Activated T-cell treated with anti-CD3 and anti-CD28 coated beads, Interleukin-2, amount 50 U/mL, for 72 hours (primary cell): ENCODE results near the gene ATAD5. TPM values are rescaled to one million over a fixed set of nuclear protein-coding genes. Genes with fewer than 3 reads are reported as not detected.
A peak's percentile ranks its signal among the peaks of the same experiment; 100 is the strongest.
"Not testable (repeated sequence)": the region's sequence is repeated elsewhere in the genome, so short reads cannot be mapped to it uniquely, and the experiment has no call there.

Experiments used
- ATAC-seq, 2 donors: fragments of 150-1000 bp; cut with Tn5 transposase; replicated peaks in 1 of 2; 2 replicates each; pipeline ENCODE4 v1.10.0; 2021; ENCODE audit warnings: moderate library complexity in 2 of 2, mild to moderate bottlenecking in 1 of 2
- DNase-seq, 2 donors: peaks; one replicate each; pipeline ENCODE4 v3.0.0; 2021 to 2022; ENCODE audit warnings: mixed read lengths in 1 of 2
- H3K27ac Mint-ChIP-seq: one replicate; pipeline ENCODE4 v1.8.0; 2022; ENCODE audit warnings: mild to moderate bottlenecking, moderate library complexity, mixed read lengths
- H3K27me3 Mint-ChIP-seq: one replicate; pipeline ENCODE4 v1.8.0; 2022; ENCODE audit warnings: low read depth, mixed read lengths
- H3K36me3 Mint-ChIP-seq, 2 donors: one replicate each; pipeline ENCODE4 v1.8.0; 2022; ENCODE audit warnings: mixed read lengths in 2 of 2, mild to moderate bottlenecking in 1 of 2; ENCODE audit not compliant: insufficient read depth in 2 of 2
- H3K4me1 Mint-ChIP-seq: one replicate; pipeline ENCODE4 v1.8.0; 2022; ENCODE audit warnings: low read depth, mixed read lengths
- H3K4me3 Mint-ChIP-seq, 2 donors: one replicate each; pipeline ENCODE4 v1.8.0; 2022; ENCODE audit warnings: mild to moderate bottlenecking in 2 of 2, mixed read lengths in 2 of 2, moderate library complexity in 2 of 2
- H3K9me3 Mint-ChIP-seq, 2 donors: one replicate each; pipeline ENCODE4 v1.8.0; 2022; ENCODE audit warnings: mixed read lengths in 2 of 2
- total RNA-seq, 2 donors: library from RNA; stranded (reverse); gene quantifications; one replicate each; pipeline ENCODE4 v1.2.3, GENCODE V29; 2022

ATAD5 gene
- total RNA-seq, 2 donors from 2014 or later: 34.4 to 35.7 TPM

DNA sequence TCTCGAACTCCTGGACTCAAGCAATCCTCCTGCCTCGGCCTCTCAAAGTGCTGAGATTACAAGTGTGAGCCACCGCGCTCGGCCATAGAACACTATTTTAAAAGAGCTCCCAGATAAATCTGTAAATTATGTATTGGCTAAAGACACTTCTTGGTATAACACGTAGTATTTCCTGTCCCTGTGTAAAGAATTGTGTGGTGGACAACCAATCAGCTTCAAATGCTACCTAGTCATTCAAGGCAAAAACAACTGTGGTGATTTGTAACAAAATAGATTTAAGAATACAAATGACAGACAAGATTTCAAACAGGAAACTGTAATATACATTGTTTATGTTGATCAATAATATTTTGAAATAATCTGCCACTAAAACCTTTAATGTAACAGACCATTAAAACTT lies 21.9 kb upstream of the ATAD5 start:
- ATAC-seq: no peak
- Mint-ChIP-seq H3K9me3 (no peaks in the 10 kb centered on the region), H3K4me3 (peak overlapping the region; percentile 85 to 90), H3K27me3 (no peaks in the 10 kb centered on the region), H3K4me1 (peaks cover 88% of the 10 kb centered on the region), H3K27ac (peak overlapping the region; percentile 99), H3K36me3 (peaks cover 0 to 1% of the 10 kb centered on the region in 2 donors)
- no peak for DNase-seq

DNA sequence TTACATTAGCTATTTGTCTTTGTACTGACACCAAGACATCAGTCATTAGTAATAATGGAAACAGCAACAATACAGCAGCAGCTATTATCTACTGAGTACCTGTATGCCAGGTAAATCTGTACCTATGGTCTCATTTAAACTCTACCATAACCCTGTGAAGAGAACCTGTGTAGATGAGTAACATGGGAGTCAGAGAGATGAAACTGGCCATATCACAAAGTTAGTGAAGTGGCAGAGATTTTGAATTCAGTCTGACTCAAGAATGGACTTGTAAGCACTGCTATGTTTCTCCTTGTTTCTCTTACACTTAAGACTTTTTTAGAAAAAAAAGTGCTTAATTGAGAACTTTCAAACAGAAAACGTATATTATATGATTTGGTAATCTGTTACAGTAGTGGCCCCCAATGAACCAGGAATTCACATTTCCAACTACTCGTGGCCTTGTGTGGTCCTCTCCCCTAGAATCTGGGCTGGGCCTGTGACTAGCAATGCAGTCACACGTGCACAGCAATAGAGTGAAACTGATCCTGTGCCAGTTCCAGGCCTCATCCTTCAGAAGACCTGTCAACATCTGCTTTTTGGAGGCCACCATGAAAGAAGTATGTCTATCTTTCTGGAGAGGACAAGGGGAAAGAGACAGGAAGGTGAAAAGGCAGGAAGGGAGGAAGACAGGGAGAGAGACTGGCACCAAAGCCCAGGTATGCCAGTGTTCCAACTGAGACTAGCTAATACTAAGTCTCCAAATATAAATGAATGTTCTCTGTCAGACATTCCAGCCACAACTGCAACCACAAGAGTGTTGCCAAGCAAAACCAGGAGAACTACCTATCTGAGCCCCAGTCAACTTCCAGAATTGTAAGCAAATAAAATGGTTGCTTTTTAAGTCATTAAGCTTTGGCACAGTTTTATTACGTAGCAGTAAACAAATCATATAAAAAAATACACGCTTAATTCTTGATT lies 19.3 kb upstream of the ATAD5 start:
- DNase-seq: peak in 1 of 2 donors; percentile 33
- H3K36me3 Mint-ChIP-seq: peaks cover 0 to 7% of the 10 kb centered on the region in 2 donors
- peaks cover 72% of the 10 kb centered on the region for H3K4me1 Mint-ChIP-seq
- H3K9me3 Mint-ChIP-seq: no peaks in the 10 kb centered on the region
- H3K27ac Mint-ChIP-seq: peak overlapping the region; percentile 80
- peak; percentile 71 to 72 for ATAC-seq
- H3K27me3 Mint-ChIP-seq: no peaks in the 10 kb centered on the region
- H3K4me3 Mint-ChIP-seq: peak overlapping the region; percentile 51 to 56

DNA sequence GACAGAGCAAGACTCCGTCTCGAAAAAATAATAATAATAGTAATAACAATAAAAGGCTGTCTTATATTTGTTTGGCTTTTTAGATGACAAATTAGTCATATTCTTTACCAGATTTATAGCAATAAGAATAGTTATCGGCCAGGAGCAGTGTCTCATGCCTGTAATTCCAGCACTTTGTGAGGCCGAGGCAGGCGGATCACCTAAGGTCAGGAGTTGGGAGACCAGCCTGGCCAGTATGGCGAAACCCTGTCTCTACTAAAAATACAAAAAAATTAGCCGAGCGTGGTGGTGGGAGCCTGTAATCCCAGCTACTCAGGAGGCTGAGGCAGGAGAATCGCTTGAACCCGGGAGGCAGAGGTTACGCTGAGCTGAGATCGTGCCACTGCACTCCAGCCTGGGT lies 17.5 kb upstream of the ATAD5 start:
- peaks cover 64% of the 10 kb centered on the region for H3K4me1 Mint-ChIP-seq
- H3K27ac Mint-ChIP-seq: peak overlapping the region; percentile 68
- not testable (repeated sequence) for H3K9me3 Mint-ChIP-seq, H3K27me3 Mint-ChIP-seq, ATAC-seq, H3K4me3 Mint-ChIP-seq, DNase-seq
- peaks cover 3 to 14% of the 10 kb centered on the region in 2 donors for H3K36me3 Mint-ChIP-seq

DNA sequence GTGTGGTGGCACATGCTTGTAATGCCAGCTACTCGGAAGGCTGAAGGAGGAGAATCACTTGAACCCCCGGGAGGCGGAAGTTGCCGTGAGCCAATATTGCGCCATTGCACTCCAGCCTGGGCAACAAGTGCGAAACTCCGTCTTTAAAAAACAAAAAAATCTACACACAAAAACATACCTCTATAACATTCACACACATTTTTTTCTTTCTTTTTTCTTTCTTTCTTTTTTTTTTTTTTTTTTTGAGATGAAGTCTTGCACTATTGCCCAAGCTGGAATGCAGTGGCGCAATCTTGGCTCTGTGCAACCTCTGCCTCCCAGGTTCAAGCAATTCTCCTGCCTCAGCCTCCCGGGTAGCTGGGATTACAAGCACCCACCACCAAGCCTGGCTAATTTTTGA lies 16.9 kb upstream of the ATAD5 start:
- DNase-seq, H3K4me3 Mint-ChIP-seq, ATAC-seq, H3K9me3 Mint-ChIP-seq, H3K27me3 Mint-ChIP-seq: not testable (repeated sequence)
- H3K4me1 Mint-ChIP-seq: peaks cover 64% of the 10 kb centered on the region
- peaks cover 3 to 17% of the 10 kb centered on the region in 2 donors for H3K36me3 Mint-ChIP-seq
- peak overlapping the region; percentile 70 for H3K27ac Mint-ChIP-seq

DNA sequence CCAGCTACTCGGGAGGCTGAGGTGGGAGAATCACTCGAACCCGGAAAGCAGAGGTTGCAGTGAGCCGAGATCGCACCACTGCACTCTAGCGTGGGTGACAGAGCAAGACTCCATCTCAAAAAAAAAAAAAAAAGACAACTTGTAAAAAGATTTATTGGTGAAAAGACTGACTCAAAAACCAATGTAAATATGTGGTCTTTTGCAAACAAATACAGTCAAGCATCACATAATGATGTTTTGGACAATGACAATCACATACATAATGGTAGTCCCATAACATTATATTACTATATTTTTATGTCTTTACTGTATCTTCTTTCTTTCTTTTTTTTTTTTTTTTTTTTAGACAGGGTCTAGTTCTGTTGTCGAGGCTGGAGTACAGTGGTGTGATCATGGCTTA lies 15.6 kb upstream of the ATAD5 start:
- Mint-ChIP-seq H3K4me3 (no peak overlapping the region), H3K27ac (peak overlapping the region; percentile 22), H3K4me1 (peaks cover 64% of the 10 kb centered on the region), H3K9me3 (no peaks in the 10 kb centered on the region), H3K36me3 (peaks cover 3 to 20% of the 10 kb centered on the region in 2 donors), H3K27me3 (no peaks in the 10 kb centered on the region)
- no peak for ATAC-seq
- DNase-seq: no peak

DNA sequence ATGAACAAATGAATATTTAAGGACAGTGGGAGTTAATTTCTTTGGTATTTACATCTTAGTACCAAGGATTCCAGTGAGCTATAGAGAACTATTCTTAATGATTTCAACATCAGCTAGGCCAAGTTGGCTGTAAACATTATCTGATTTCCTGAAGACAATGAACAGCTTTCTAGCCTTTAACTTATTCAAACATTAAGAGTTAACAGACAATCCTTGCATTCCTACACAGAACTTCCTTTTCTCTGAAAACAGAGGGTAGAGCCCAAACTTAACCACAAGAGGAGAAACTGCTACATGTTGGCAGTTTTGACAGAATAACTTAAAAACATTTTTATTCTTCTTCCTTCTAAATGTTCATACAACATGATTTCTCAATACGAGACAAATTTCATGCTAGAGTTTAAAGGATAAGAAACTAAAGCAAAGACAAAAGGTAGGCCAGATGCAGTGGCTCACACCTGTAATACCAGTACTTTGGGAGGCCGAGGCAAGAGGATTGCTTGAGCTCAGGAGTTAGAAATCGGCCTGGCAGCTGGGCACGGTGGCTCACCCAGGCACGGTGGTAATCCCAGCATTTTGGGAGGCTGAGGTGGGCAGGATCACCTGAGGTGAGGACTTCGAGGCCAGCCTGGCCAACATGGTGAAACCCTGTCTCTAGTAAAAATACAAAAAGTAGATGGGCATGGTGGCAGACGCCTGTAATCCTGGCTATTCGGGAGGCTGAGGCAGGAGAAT lies 11.6 kb upstream of the ATAD5 start:
- no peak for ATAC-seq
- DNase-seq: no peak
- no peaks in the 10 kb centered on the region for H3K9me3 Mint-ChIP-seq
- H3K4me1 Mint-ChIP-seq: peaks cover 59% of the 10 kb centered on the region
- no peaks in the 10 kb centered on the region for H3K27me3 Mint-ChIP-seq
- peak overlapping the region; percentile 100 for H3K27ac Mint-ChIP-seq
- peaks cover 6 to 23% of the 10 kb centered on the region in 2 donors for H3K36me3 Mint-ChIP-seq
- peak overlapping the region; percentile 89 to 100 for H3K4me3 Mint-ChIP-seq

DNA sequence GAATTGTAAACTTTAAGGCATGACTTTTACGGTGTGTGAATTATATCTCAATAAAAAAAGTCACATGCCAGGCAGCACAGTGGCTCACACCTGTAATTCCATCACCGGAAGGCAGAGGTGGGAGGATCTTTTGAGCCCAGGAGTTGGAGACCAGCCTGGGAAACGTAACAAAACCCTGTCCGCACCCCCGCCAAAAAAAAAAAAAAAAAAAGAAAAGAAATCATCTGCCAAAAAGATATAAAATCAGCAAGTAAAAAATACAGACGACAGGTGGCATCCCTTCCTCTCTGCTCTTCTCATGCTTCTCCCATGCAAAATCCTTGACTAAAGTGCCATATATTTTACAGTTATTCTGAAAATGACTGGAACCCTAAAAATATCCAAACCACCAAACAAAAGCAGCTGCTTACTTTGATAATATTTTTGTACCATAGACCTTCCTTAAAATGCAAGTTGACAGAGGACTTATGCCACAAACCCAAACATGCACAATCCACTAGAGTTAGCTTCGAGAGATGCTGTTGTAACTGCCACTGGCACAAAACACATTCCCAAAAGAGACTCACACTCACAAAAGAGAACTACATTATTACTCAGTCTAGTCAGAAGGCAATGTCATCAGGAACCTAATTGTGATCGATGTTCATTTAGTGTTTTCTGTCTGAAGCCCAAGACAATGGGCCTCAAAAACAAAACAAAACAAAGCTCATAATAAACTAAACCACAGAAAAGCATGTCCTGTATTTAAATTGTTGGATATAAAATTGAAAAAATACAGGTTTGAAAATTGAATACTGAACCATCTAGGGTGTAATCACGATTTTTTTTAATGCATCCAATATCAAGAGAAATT lies 9.7 kb upstream of the ATAD5 start:
- no peak for DNase-seq
- H3K27me3 Mint-ChIP-seq: no peaks in the 10 kb centered on the region

DNA sequence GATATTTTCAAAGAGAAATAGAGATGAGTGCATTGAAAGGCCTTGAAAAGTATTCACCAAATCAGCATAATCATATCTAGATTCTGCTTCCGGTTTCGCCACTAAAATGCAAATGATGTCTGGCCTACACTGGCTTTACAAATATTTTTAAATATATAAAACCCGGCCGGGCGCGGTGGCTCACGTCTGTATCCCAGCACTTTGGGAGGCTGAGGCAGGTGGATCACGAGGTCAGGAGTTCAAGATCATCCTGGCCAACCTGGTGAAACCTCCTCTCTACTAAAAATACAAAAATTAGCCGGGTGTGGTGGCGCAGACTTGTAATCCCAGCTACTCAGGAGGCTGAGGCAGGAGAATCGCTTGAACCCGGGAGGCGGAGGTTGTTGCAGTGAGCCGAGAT lies 8.8 kb upstream of the ATAD5 start:
- H3K27me3 Mint-ChIP-seq: not testable (repeated sequence)
- peaks cover 58% of the 10 kb centered on the region for H3K4me1 Mint-ChIP-seq

More for the DNA sequence above, 9.7 kb upstream of the ATAD5 start:
- H3K36me3 Mint-ChIP-seq: peaks cover 6 to 17% of the 10 kb centered on the region in 2 donors
- peaks cover 59% of the 10 kb centered on the region for H3K4me1 Mint-ChIP-seq
- H3K27ac Mint-ChIP-seq: peak overlapping the region; percentile 100
- peak overlapping the region; percentile 89 to 100 for H3K4me3 Mint-ChIP-seq
- no peak for ATAC-seq
- no peaks in the 10 kb centered on the region for H3K9me3 Mint-ChIP-seq

DNA sequence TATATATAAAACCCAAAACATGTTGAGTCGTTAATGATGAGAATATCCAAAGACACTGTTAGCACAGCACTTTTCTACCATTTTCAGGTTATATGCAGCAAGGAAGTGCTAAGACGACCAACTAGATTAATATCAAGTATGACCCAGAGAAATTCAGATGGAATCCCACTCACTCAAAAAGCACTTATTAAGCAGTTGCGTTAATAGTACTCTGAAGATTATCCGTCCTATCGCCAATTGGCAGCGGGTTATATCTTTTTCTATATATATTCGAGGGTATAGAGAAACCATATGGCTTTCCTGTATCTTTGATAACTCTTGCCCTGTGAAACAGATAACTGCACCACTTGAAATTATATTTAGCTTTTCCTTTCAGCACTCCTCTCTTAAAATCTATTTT lies 8.3 kb upstream of the ATAD5 start:
- Mint-ChIP-seq H3K9me3 (no peaks in the 10 kb centered on the region), H3K4me1 (peaks cover 57% of the 10 kb centered on the region), H3K27me3 (no peaks in the 10 kb centered on the region), H3K27ac (peak overlapping the region; percentile 100), H3K4me3 (peak overlapping the region; percentile 89 to 100), H3K36me3 (peaks cover 6 to 17% of the 10 kb centered on the region in 2 donors)
- no peak for ATAC-seq
- DNase-seq: no peak

More for the DNA sequence above, 8.8 kb upstream of the ATAD5 start:
- ATAC-seq, H3K9me3 Mint-ChIP-seq, DNase-seq: not testable (repeated sequence)
- Mint-ChIP-seq H3K36me3 (peaks cover 6 to 17% of the 10 kb centered on the region in 2 donors), H3K4me3 (peak overlapping the region; percentile 89 to 100), H3K27ac (peak overlapping the region; percentile 100)

DNA sequence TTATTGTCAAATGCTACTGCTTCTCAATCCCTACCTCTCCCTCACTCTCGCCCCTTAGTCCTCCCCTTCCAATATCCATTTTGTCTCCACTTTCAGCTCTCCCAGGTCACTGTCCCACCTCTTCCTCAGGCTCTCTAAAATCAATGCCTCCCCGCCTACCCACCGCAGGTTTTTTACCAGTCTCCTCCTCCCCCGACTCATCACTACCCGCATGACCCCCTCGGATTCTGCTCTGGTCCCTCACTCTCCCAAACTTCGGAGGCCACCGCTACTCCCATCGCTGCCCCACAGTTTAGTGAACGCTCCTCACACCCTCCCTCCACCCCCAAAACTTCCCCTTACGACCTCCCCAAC lies 7.8 kb upstream of the ATAD5 start:
- ATAC-seq (peak; percentile 18 to 21), DNase-seq (peak; percentile 54 to 60)
- Mint-ChIP-seq H3K4me3 (peak overlapping the region; percentile 89 to 100), H3K4me1 (peaks cover 51% of the 10 kb centered on the region), H3K27me3 (no peaks in the 10 kb centered on the region), H3K9me3 (no peaks in the 10 kb centered on the region), H3K36me3 (peaks cover 5 to 12% of the 10 kb centered on the region in 2 donors), H3K27ac (peak overlapping the region; percentile 100)

DNA sequence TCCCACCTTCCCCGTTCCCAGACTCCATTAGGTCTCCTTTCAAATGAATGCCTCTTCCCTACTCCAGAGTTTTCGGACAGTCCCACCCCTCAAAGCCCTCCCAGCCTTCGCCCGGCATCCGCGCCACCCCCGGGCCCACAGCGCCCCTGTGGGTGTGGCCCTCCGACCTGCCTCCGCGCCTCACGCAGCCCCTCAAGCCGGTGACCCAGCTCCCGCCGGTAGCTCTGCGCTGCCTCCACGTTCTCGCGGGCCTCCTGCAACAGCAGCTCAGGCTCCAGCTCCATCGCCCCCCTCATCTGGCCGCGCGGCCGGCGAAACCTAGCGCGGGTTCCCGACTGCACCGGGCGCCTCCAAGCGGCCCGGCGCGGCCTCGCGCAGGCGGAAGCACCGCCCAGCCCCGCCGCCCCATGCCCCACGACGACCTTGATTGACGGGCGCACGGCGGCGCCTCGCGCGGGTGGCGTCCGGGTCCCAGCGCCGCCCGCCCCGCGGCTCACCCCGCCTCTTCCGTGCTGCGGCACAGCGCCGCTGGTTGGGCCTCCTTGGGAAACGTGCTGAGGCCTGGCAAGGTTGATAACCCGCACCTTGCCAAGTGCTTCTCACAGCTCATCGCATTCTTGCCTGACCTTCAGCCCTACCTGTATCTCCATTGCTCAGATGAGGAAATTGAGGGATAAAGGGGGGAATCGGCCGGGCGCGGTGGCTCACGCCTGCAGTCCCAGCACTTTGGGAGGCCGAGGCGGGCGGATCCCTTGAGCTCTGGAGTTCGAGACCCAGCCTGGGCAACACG lies 7.2 kb upstream of the ATAD5 start, which contains the start of gene CRLF3:
CRLF3 (minus strand) TSS at position 337 of the 790 bp plus-strand sequence; CDS start at position 296, 41 bp downstream.
- Mint-ChIP-seq H3K27ac (peak within 1 kb of the TSS; percentile 100), H3K4me3 (peak within 1 kb of the TSS; percentile 89 to 100), H3K36me3 (peaks cover 3 to 7% of the 10 kb centered on the region in 2 donors), H3K4me1 (peaks cover 46% of the 10 kb centered on the region), H3K9me3 (no peaks in the 10 kb centered on the region), H3K27me3 (no peaks in the 10 kb centered on the region)
- DNase-seq: peak; percentile 93 to 95
- ATAC-seq: peak; percentile 94 to 95

DNA sequence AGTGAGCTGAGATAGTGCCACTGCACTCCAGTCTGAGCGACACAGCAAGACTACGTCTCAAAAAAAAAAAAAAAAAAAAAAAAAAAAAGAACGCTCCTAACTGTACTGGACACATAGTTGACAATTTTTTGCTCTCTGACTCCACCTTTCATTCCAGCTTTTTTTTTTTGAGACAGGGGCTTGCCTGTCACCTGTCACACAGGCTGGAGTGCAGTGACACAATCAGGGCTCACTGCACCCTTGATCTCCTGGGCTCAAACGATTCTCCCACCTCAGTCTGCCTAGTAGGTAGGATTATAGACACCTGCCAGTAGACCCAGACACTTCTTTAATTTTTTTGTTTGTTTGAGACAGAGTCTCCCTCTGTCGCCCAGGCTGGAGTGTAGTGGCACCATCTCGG lies 4.7 kb upstream of the ATAD5 start:
- peaks cover 4 to 5% of the 10 kb centered on the region in 2 donors for H3K36me3 Mint-ChIP-seq
- ATAC-seq: no peak
- no peaks in the 10 kb centered on the region for H3K27me3 Mint-ChIP-seq
- no peak overlapping the region for H3K4me3 Mint-ChIP-seq
- DNase-seq: no peak
- peaks cover 30% of the 10 kb centered on the region for H3K4me1 Mint-ChIP-seq
- no peaks in the 10 kb centered on the region for H3K9me3 Mint-ChIP-seq
- peak overlapping the region; percentile 50 for H3K27ac Mint-ChIP-seq
